GM15510 (cell line): ENCODE data around the gene C10orf105.

Experiments
- POLR2A ChIP-seq: IDR thresholded peaks from 3 replicates; pipeline ENCODE4 v1.6.1; 2011; ENCODE audit warnings: borderline replicate concordance; ENCODE audit not compliant: insufficient read length; ENCODE audit errors: extremely low read depth

The C10orf105 gene, protein sequence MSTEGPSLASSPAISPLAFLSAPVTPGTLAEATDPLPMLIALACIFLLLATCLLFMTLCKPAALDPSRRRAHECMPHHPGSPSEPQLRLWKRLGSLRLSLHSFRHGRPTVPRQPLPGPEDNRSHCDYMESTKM

DNA sequence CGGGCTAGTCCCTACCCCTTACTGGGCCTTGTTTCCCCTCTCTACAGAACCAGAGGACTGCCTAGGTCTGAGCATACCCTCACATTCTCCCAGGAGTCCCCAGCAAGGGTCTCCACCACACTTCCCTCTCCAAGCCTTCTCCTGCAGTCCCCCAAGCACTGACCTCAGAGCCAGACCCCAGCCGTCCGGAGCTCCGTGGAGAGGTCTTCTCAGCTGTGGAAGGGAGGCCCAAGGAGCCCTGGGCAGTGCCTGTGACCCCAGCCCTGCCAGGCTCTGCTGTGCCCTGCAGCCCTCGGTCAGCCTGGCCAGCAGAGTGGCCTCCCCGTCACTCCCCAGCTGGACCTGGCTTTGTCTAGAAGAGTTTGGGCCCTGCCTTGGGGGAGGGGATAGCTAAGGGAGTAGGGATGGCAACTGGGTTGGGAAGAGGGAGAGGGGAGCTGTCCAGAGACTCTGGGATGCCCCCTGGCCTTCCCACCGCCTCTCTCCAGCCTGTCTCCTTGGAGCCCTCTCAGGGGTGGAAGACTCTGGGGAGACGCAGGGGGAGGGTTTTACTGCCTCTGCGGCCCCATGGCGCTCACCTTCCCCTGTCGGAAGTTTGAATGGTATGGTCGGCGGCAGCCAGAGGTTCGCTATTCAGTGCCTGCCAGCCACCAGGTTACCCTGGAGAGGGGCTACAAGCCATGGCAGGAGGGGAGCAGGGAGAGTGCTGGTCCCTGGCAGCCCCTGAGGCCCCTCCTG lies at the start of gene C10orf105:
Gene C10orf105 (minus strand): TSS at position 315 of the 738 bp plus-strand sequence. CDS start 3,441 bp downstream, outside the sequence.
- TF ChIP-seq POLR2A: no peak

DNA sequence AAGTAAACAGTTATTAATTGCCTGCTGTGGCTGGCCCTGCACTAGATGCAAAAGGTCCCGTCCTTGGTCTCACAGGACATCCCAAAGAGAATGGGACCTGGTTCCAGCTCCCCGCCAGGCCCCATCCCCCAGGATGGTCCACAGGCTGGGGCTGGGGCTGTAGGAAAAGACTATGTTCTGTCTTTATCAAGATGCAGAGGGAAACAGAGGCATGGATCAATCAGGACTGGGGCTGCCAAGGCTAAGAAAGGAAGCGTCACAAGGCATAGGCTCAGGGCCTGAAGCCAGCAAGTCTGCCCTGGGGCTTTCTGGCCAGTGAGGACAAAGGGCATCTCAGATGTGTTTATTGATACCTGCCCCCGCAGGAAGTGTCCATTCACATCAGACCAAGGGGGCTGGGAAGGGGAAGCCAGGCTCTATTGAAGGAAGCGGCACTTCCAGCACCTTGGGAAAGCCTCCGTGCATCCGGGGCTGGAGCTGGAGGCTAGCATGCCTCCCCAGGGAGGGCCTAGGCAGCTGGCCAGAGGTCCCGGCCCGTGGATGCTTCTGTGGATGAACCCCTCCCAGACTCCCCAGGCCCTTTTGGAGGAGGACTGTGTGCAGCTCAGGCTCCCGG lies 48.0 kb upstream of the C10orf105 start:
- no peak for TF ChIP-seq POLR2A

DNA sequence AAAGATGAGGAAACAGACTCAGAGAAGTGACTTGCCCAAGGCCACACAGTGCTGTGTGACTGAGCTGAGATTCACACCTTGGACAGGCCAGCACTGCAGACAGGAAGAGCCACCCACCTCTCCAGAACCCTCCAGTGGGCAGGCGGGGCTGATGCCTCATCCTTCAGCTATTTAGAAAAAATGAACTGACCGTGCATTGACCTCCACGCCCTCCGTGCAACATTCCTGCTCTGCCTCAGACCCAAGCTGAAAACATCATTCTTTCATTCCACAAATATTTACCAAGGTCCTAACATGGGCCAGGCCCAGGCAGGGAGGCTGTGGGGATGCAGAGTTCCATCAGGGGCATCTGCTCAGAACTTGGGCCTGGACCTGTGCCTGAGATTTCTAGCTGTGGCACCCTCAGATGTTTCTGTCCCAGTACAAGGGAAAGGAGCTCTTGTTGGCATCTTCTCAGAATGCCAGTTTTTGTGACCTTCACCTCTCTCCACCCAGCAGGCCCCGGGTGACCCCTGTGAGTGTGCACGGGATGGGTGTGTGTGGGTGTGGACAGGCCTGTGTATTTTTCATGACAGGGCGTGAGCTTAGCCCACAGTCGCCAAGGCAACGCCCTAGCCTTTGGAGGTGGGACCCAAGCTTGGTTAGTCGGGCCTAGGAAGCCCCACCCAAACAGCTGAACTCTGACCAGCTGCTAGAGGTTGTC lies 47.3 kb upstream of the C10orf105 start:
- TF ChIP-seq POLR2A: no peak

DNA sequence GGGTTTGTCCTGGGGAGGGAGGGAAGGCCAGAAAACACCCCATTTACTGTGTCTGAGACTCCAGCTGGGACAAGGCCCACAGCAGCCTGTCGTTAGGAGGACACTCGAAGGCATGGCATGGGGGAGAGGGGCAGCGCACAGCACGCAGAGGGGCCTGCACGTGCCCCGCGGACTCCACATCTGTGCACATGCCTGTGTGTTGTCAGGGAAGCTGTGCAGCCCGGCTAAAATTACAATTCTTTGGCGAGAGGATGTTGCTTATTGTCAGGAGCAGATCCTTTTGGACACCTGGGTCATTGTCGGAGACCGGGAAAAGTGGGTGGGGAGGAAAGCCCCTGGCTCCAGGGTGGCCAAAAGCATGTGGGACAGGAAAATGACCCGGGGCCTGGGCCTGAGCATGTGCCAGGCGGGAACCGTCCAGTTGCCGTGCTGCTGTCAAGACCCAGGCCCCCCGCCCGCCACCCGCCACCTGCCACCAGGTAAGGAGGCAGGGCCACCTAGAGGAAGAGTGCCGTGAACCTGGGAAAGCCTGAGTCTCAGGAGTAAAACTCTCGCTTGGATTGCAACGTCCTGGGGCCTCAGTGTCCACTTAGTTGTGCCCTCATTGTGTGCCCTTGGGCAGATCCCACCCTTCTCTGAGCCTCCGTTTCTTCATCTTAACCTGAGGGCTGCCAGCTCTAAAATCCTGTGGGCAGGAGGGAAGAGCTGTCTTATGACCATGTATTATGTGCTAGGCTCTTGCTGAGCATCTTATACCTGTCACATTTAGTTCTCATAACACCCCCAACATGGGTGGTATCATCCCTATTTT lies 46.5 kb upstream of the C10orf105 start:
- TF ChIP-seq POLR2A: no peak

DNA sequence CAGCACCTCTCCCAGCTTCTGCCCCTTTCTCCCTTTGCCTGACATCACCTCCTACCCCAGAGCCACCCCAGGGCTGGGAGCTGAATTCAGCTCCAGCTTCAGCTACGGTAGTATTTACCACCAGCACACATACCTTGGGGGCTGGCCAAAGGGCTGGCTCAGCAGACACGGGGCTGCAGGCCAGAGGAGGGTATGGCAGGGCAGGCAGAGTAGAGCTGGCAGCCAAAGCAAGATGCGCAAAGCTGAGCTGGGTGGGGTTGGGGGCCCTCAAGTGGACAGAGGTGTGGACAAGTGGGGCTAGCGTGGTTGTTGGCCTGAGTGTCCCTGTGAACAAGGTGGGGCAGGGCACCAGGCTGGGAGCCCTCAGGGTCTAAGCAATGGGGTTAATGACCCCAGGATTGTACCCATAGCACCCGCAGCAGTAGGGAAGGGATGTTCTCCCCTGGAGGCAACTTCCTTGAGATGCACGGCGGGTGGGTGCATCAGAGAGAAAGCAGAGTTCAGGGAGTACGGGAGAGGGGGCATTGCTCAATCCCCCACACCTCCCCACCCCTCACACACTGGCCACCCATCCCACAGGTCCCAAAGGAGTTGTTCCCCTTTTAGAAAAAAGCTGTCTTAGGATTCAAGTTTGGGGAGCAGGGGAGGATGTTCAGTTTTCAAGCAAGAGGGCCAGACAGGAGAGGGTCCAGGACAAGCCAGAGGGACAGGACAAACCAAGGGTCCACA lies 45.8 kb upstream of the C10orf105 start:
- TF ChIP-seq POLR2A: no peak

DNA sequence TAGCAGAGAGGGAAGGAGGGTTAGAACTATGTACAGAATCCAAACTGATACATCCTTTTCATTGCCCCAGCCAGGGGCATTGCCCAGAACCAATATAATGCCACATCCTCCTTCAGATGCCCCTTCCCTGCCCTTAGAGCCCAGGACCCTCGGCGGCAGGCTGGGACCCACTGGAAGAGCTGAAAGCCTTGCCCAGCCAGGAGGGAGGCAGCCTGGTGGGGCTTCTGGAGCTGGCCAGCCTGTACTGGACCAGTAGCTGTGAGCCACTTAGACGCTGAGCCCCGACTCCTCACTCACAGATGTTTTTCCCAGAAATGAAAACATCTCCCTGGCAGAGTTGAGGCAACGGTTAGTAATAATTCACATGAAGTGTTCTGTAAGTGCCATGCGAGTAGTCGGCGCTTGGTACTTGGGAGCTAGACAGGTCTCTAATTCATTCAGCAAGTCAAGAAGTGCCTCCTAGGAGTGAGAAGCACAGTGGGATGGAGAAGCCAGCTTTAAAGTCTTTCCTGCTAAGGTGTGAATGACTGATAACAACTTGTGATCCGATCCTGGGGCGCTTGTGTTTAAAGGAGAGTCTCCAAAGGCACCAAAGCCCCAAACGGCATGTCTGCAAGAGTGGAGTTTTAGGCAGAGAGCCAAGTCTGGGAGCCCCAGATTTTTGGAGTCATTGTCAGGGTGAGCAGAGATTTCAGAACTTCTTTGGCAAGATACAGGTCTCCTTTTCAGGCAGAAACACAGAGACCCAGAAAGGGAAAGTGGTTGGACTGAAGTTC lies 44.0 kb upstream of the C10orf105 start:
- no peak for TF ChIP-seq POLR2A

DNA sequence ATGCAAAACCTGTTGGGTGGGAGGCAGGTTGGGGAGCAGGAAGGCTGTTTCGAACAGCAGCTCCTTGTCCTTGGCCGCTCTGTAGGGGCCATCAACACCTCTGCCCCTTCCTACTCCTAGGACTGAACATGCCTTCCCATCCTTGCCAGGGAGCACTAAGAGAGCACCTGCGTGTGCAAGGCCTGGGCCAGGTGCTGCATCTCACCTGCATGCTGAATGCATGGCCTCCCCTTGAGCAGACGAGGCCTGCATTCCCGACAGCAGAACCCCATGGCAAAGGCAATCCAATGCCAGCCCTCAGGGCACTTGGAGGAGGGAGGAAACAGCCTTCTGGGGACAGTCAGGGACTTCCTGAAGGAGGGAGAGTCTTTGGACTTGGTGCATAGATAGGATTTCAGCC lies 42.7 kb upstream of the C10orf105 start:
- TF ChIP-seq POLR2A: no peak

DNA sequence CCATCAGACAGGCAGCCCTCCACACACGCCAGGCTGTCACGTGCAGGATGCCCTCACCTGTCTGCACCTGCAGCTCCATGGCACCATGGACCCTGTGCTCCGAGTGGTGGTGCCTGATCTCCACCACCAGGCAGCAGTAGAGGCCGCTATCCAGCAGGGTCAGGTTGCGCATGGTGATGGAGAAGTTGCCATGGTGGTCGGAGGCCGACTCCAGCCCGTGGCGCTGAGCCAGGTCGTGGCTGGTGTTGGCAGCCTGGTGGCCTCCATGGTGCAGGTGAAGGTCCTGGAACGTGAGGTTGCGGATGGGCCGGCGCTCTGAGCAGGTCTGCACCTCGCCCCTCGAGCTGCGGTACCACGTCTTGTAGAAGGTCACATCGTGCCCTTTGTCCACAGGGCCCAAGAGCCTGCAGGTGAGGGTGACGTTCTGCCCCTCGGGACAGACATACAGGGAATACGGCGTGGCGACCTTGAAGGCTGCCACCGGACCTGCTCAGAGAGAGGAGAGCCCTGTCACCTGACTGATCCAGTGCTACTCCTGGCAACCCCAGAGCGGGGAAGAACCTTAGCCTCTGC lies 42.0 kb upstream of the C10orf105 start:
- TF ChIP-seq POLR2A: no peak

DNA sequence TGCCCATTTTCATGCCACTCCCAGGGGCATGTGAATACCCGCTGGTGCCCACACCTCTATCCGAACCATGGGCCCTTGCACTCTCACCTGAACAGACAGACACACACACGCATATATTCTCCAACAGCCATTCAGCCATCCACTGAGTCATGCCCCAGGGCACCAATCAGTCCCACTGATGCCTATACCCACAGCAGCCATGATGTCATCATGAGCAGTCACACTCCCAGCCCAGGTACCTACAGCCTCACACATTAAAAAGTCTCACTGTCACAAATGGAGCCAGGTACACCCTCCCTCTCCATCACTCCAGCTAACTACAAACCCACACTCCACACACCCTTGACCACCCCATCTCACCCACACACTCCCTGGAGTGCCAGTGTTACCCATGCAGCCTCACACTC lies 41.5 kb upstream of the C10orf105 start:
- TF ChIP-seq POLR2A: no peak

DNA sequence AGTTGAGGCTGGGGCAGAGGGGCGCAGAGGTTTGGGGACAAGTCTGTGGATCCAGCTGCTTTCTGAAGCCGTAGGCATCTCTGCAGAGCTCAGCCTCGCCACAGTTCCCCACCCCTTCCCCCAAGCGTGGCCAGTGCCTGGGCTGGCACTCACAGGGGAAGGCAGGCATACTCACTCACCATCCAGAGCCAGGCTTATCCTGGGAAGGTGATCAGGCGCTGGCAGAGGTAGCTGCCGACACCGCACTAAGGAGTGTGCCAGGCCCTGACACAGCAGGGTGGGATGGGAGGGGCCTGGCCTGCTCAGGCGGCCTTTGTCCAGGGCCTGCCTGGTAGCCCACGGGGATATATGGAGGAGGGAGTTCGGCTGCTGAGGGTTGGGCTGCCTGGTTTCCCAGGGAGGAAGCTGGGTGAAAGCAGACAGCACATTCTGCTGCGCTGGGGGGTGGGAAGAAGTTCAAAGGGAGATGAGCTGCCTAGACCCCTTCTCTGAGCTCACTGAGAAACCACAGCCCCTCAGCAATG lies 37.9 kb upstream of the C10orf105 start:
- no peak for TF ChIP-seq POLR2A

DNA sequence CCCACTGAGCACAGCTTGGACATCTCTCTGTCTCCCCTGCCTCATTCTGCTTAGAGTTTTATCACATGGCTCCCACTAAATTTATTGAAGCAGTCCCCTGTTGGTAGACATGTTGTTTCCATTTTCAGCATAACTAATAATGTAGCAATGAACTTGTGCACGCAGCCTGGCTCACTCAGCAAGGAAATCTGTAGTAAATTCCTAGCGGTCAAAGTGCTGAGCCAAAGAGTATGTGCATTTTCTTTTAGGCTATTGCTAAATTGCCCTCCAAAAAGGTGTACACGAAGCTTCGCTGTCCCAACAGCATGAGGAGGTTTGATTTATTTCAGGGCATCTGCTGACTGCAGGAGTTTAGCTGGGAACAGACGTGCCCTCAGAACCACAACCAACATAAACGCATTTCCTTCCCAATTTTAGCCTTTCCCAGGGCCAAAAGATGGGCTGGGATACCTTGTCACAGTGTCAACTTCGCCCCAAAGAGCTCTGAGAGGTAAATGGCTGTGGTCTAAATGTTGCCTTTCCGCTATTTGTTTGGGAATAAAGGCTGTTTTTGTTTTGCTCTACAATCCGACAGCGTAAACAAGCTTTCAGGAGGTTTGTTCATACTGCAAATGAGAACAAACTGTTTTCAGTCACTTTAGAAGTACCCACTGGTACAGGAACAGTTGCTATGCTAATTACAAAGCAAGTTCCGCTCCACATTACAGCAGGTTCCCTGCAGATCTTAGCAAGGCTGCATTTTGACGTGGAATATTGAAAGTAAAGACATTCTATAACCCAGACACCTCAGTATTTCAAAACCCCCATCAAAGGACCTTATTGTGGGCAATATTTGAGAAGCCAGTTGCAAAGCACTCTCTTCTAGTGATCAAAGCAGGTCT lies 37.0 kb upstream of the C10orf105 start:
- no peak for TF ChIP-seq POLR2A

DNA sequence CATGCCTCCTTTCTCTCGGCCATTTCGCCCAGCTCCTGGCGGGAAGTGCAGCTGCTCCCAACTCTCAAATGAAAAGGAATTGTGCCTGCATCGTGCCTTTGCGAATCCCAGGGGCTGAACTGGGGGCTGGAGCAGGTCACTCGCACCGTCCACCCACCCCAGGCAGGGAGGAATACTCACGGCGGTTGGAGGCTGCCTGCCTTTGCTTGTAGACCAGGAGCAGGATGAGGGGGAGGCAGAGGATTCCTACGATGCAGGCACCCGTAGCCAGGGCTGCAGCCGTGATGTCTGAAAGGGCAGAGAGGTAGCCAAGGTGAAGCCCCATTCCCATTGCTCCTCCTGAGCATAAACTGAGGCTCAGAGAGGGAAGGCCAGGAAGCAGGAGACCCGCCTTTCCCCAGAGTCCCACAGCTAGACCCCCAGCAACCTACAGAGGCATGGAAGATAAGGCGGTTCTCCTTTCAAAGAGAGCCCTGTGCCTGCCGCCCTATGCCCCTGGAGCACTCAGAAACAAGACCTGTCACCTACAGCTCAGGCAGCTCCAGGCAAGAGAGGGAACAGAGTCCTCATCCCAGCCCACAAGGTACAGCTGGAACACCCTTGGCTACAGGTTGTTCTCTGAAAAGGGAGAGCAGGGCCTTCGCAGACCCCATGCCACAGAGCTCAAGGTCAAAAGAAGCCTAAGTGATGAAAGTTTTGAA lies 35.8 kb upstream of the C10orf105 start:
- no peak for TF ChIP-seq POLR2A

DNA sequence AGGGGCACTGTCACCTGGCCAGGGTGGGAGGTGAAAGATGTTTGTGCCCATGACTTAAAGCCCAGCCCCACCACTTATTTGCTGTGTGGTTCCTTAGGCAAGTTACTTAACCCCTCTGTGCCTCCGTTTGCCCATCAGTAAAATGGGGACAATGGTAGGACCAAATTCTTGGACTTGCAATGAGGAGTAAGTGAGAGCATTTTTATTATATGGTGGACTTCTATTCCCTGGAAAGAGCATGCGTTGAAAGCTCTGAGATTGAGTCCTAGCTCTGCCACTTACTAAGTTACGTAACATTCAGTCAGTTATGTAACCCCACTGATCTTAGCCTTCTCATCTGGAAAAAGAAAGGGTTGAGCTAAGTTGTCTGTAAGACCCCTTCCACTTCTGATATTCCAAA lies 35.0 kb upstream of the C10orf105 start:
- no peak for TF ChIP-seq POLR2A
